WTC11 (cell line): ENCODE measurements around the gene BRSK1. TPM values are rescaled to one million over a fixed set of nuclear protein-coding genes. Genes with fewer than 3 reads are reported as not detected.

Experiments used
- ELF4 ChIP-seq: sonication (generic); formaldehyde crosslinking; IDR thresholded peaks from 2 replicates; pipeline ENCODE4 v1.8.1; 2022; ENCODE audit warnings: low read depth, mild to moderate bottlenecking, moderate library complexity, missing genetic modification reagents
- EMX1 ChIP-seq: fragments of 250-450 bp; sonication (Bioruptor Pico); IDR thresholded peaks from 2 replicates; pipeline ENCODE4 v1.8.0; 2021; ENCODE audit warnings: mild to moderate bottlenecking
- ERG ChIP-seq: fragments of 250-450 bp; sonication (Bioruptor Pico); IDR thresholded peaks from 2 replicates; pipeline ENCODE4 v1.8.0; 2021; ENCODE audit warnings: mild to moderate bottlenecking
- ETV6 ChIP-seq: sonication (generic); formaldehyde crosslinking; IDR thresholded peaks from 2 replicates; pipeline ENCODE4 v1.8.1; 2022; ENCODE audit warnings: mild to moderate bottlenecking, missing genetic modification reagents
- GABPB1 ChIP-seq: sonication (generic); formaldehyde crosslinking; IDR thresholded peaks from 2 replicates; pipeline ENCODE4 v1.8.1; 2023; ENCODE audit warnings: mild to moderate bottlenecking, missing genetic modification reagents
- GTF2I ChIP-seq: fragments of 250-450 bp; sonication (Bioruptor Pico); conservative IDR thresholded peaks from 2 replicates; pipeline ENCODE4 v1.4.0; 2021; ENCODE audit warnings: mild to moderate bottlenecking
- JAZF1 ChIP-seq: fragments of 250-450 bp; sonication (Bioruptor Pico); IDR thresholded peaks from 2 replicates; pipeline ENCODE4 v1.9.0; 2021; ENCODE audit warnings: moderate library complexity, mild to moderate bottlenecking, inconsistent platforms
- MLX ChIP-seq: sonication (generic); formaldehyde crosslinking; IDR thresholded peaks from 2 replicates; pipeline ENCODE4 v1.8.1; 2023; ENCODE audit warnings: mild to moderate bottlenecking, missing genetic modification reagents, moderate library complexity
- NFYB ChIP-seq: sonication (generic); formaldehyde crosslinking; conservative IDR thresholded peaks from 2 replicates; pipeline ENCODE4 v1.8.0; 2022; ENCODE audit warnings: low read depth, missing genetic modification reagents
- NR1H2 ChIP-seq: sonication (generic); formaldehyde crosslinking; IDR thresholded peaks from 2 replicates; pipeline ENCODE4 v1.9.0; 2021; ENCODE audit warnings: mild to moderate bottlenecking, moderate library complexity, missing genetic modification reagents
- NR3C1 ChIP-seq: sonication (generic); formaldehyde crosslinking; conservative IDR thresholded peaks from 2 replicates; pipeline ENCODE4 v1.8.1; 2023; ENCODE audit warnings: low read depth, mild to moderate bottlenecking, missing genetic modification reagents
- TEAD4 ChIP-seq: sonication (generic); formaldehyde crosslinking; IDR thresholded peaks from 2 replicates; pipeline ENCODE4 v1.8.0; 2022; ENCODE audit warnings: mild to moderate bottlenecking, missing genetic modification reagents
- ZBTB21 ChIP-seq: sonication (generic); formaldehyde crosslinking; IDR thresholded peaks from 2 replicates; pipeline ENCODE4 v1.8.1; 2023; ENCODE audit warnings: mild to moderate bottlenecking, missing genetic modification reagents, borderline replicate concordance
- ZMAT4 ChIP-seq: fragments of 250-450 bp; sonication (Bioruptor Pico); IDR thresholded peaks from 2 replicates; pipeline ENCODE4 v1.9.0; 2021; ENCODE audit warnings: mild to moderate bottlenecking
- ZNF121 ChIP-seq: sonication (generic); formaldehyde crosslinking; IDR thresholded peaks from 2 replicates; pipeline ENCODE4 v1.8.0; 2023; ENCODE audit warnings: missing genetic modification reagents
- ZNF416 ChIP-seq: fragments of 250-450 bp; sonication (Bioruptor Pico); IDR thresholded peaks from 2 replicates; pipeline ENCODE4 v1.9.0; 2021; ENCODE audit warnings: mild to moderate bottlenecking, inconsistent platforms
- ZNF671 ChIP-seq: fragments of 250-450 bp; sonication (Bioruptor Pico); IDR thresholded peaks from 2 replicates; pipeline ENCODE4 v1.8.0; 2021; ENCODE audit warnings: mild to moderate bottlenecking
- ZSCAN18 ChIP-seq: fragments of 250-450 bp; sonication (Bioruptor Pico); IDR thresholded peaks from 2 replicates; pipeline ENCODE4 v2.1.2; 2022; ENCODE audit warnings: mild to moderate bottlenecking, moderate library complexity
- total RNA-seq: library from RNA; stranded (reverse); gene quantifications from 3 replicates; pipeline ENCODE4 v1.2.3, GENCODE V29; 2021
- TF ChIP-seq, protein P1 (sequence below): fragments of 250-450 bp; sonication (Bioruptor Pico); IDR thresholded peaks from 2 replicates; pipeline ENCODE4 v1.9.0; 2021; ENCODE audit warnings: mild to moderate bottlenecking, borderline replicate concordance
- TF ChIP-seq, protein P2 (sequence below): fragments of 250-450 bp; sonication (Bioruptor Pico); IDR thresholded peaks from 2 replicates; pipeline ENCODE4 v1.9.0; 2021; ENCODE audit warnings: mild to moderate bottlenecking
- TF ChIP-seq, protein P3 (sequence below): sonication (generic); formaldehyde crosslinking; conservative IDR thresholded peaks from 2 replicates; pipeline ENCODE4 v1.8.1; 2023; ENCODE audit warnings: mild to moderate bottlenecking, low read depth, missing genetic modification reagents, moderate library complexity
- TF ChIP-seq, protein P4 (sequence below): sonication (generic); formaldehyde crosslinking; IDR thresholded peaks from 2 replicates; pipeline ENCODE4 v1.8.0; 2022; ENCODE audit warnings: missing genetic modification reagents

Gene BRSK1
- total RNA-seq, 1 experiment from 2014 or later, result 52.4 TPM

- no peak for TF ChIP-seq NFYB (CRISPR knock-in tag)
- no peak for TF ChIP-seq ZNF416 (CRISPR knock-in tag)
- no peak for TF ChIP-seq ERG (CRISPR knock-in tag)
- TF ChIP-seq GTF2I, result no peak
- TF ChIP-seq, protein P1, sequence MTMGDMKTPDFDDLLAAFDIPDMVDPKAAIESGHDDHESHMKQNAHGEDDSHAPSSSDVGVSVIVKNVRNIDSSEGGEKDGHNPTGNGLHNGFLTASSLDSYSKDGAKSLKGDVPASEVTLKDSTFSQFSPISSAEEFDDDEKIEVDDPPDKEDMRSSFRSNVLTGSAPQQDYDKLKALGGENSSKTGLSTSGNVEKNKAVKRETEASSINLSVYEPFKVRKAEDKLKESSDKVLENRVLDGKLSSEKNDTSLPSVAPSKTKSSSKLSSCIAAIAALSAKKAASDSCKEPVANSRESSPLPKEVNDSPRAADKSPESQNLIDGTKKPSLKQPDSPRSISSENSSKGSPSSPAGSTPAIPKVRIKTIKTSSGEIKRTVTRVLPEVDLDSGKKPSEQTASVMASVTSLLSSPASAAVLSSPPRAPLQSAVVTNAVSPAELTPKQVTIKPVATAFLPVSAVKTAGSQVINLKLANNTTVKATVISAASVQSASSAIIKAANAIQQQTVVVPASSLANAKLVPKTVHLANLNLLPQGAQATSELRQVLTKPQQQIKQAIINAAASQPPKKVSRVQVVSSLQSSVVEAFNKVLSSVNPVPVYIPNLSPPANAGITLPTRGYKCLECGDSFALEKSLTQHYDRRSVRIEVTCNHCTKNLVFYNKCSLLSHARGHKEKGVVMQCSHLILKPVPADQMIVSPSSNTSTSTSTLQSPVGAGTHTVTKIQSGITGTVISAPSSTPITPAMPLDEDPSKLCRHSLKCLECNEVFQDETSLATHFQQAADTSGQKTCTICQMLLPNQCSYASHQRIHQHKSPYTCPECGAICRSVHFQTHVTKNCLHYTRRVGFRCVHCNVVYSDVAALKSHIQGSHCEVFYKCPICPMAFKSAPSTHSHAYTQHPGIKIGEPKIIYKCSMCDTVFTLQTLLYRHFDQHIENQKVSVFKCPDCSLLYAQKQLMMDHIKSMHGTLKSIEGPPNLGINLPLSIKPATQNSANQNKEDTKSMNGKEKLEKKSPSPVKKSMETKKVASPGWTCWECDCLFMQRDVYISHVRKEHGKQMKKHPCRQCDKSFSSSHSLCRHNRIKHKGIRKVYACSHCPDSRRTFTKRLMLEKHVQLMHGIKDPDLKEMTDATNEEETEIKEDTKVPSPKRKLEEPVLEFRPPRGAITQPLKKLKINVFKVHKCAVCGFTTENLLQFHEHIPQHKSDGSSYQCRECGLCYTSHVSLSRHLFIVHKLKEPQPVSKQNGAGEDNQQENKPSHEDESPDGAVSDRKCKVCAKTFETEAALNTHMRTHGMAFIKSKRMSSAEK, result no peak
- no peak for TF ChIP-seq ZNF671 (CRISPR knock-in tag)
- TF ChIP-seq ZBTB21 (CRISPR knock-in tag), result no peak
- TF ChIP-seq ZSCAN18, result no peak
- TF ChIP-seq ELF4 (CRISPR knock-in tag), result no peak
- TF ChIP-seq NR3C1 (CRISPR knock-in tag), result no peak; the same call in 1 of the 2 replicates
- no peak for TF ChIP-seq JAZF1 (CRISPR knock-in tag)
- no peak for TF ChIP-seq ZMAT4
- TF ChIP-seq, protein P2, sequence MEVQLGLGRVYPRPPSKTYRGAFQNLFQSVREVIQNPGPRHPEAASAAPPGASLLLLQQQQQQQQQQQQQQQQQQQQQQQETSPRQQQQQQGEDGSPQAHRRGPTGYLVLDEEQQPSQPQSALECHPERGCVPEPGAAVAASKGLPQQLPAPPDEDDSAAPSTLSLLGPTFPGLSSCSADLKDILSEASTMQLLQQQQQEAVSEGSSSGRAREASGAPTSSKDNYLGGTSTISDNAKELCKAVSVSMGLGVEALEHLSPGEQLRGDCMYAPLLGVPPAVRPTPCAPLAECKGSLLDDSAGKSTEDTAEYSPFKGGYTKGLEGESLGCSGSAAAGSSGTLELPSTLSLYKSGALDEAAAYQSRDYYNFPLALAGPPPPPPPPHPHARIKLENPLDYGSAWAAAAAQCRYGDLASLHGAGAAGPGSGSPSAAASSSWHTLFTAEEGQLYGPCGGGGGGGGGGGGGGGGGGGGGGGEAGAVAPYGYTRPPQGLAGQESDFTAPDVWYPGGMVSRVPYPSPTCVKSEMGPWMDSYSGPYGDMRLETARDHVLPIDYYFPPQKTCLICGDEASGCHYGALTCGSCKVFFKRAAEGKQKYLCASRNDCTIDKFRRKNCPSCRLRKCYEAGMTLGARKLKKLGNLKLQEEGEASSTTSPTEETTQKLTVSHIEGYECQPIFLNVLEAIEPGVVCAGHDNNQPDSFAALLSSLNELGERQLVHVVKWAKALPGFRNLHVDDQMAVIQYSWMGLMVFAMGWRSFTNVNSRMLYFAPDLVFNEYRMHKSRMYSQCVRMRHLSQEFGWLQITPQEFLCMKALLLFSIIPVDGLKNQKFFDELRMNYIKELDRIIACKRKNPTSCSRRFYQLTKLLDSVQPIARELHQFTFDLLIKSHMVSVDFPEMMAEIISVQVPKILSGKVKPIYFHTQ, result no peak
- no peak for TF ChIP-seq NR1H2 (CRISPR knock-in tag)
- no peak for TF ChIP-seq ZNF121 (CRISPR knock-in tag)
- no peak for TF ChIP-seq EMX1 (CRISPR knock-in tag)
- TF ChIP-seq MLX (CRISPR knock-in tag), result no peak
- TF ChIP-seq, protein P3, sequence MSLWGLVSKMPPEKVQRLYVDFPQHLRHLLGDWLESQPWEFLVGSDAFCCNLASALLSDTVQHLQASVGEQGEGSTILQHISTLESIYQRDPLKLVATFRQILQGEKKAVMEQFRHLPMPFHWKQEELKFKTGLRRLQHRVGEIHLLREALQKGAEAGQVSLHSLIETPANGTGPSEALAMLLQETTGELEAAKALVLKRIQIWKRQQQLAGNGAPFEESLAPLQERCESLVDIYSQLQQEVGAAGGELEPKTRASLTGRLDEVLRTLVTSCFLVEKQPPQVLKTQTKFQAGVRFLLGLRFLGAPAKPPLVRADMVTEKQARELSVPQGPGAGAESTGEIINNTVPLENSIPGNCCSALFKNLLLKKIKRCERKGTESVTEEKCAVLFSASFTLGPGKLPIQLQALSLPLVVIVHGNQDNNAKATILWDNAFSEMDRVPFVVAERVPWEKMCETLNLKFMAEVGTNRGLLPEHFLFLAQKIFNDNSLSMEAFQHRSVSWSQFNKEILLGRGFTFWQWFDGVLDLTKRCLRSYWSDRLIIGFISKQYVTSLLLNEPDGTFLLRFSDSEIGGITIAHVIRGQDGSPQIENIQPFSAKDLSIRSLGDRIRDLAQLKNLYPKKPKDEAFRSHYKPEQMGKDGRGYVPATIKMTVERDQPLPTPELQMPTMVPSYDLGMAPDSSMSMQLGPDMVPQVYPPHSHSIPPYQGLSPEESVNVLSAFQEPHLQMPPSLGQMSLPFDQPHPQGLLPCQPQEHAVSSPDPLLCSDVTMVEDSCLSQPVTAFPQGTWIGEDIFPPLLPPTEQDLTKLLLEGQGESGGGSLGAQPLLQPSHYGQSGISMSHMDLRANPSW, result no peak
- TF ChIP-seq ETV6 (CRISPR knock-in tag), result no peak
- TF ChIP-seq, protein P4, sequence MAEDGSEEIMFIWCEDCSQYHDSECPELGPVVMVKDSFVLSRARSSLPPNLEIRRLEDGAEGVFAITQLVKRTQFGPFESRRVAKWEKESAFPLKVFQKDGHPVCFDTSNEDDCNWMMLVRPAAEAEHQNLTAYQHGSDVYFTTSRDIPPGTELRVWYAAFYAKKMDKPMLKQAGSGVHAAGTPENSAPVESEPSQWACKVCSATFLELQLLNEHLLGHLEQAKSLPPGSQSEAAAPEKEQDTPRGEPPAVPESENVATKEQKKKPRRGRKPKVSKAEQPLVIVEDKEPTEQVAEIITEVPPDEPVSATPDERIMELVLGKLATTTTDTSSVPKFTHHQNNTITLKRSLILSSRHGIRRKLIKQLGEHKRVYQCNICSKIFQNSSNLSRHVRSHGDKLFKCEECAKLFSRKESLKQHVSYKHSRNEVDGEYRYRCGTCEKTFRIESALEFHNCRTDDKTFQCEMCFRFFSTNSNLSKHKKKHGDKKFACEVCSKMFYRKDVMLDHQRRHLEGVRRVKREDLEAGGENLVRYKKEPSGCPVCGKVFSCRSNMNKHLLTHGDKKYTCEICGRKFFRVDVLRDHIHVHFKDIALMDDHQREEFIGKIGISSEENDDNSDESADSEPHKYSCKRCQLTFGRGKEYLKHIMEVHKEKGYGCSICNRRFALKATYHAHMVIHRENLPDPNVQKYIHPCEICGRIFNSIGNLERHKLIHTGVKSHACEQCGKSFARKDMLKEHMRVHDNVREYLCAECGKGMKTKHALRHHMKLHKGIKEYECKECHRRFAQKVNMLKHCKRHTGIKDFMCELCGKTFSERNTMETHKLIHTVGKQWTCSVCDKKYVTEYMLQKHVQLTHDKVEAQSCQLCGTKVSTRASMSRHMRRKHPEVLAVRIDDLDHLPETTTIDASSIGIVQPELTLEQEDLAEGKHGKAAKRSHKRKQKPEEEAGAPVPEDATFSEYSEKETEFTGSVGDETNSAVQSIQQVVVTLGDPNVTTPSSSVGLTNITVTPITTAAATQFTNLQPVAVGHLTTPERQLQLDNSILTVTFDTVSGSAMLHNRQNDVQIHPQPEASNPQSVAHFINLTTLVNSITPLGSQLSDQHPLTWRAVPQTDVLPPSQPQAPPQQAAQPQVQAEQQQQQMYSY (CRISPR knock-in tag), result peak; percentile 99
- TF ChIP-seq TEAD4 (CRISPR knock-in tag), result peak; percentile 7; the same call in 1 of the 2 replicates
- peak; percentile 65; the same call in 1 of the 2 replicates for TF ChIP-seq GABPB1 (CRISPR knock-in tag)
Observed at GRCh38 chr19:55258828-55259539, 24.8 kb upstream of the BRSK1 start, which contains the start of gene PPP6R1 (continued).
